HEK293 (cell line): ENCODE measurements around the gene N4BP3.

Source experiments
- EGR2 ChIP-seq: fragments of 450-650 bp; formaldehyde crosslinking; IDR thresholded peaks from 2 replicates; pipeline ENCODE4 v1.5.1; 2016; ENCODE audit warnings: low read depth, missing biosample characterization, missing genetic modification characterization
- GLIS2 ChIP-seq: fragments of 450-650 bp; formaldehyde crosslinking; IDR thresholded peaks from 2 replicates; pipeline ENCODE4 v1.5.1; 2016; ENCODE audit warnings: missing biosample characterization, missing genetic modification characterization
- HOXA7 ChIP-seq: sonication (generic); formaldehyde crosslinking; IDR thresholded peaks from 2 replicates; pipeline ENCODE4 v1.8.1; 2022; ENCODE audit warnings: missing genetic modification reagents, borderline replicate concordance
- IKZF3 ChIP-seq: fragments of 450-650 bp; IDR thresholded peaks from 2 replicates; pipeline ENCODE4 v1.5.0; 2018; ENCODE audit warnings: missing biosample characterization, mild to moderate bottlenecking, missing genetic modification characterization, moderate library complexity
- KLF1 ChIP-seq: fragments of 450-650 bp; formaldehyde crosslinking; IDR thresholded peaks from 2 replicates; pipeline ENCODE4 v1.5.1; 2016; ENCODE audit warnings: missing biosample characterization, missing genetic modification characterization
- KLF10 ChIP-seq: fragments of 450-650 bp; IDR thresholded peaks from 2 replicates; pipeline ENCODE4 v1.5.1; 2018; ENCODE audit warnings: missing biosample characterization, mild to moderate bottlenecking, missing genetic modification characterization
- KLF7 ChIP-seq: fragments of 450-650 bp; formaldehyde crosslinking; IDR thresholded peaks from 2 replicates; pipeline ENCODE4 v1.5.1; 2016; ENCODE audit warnings: missing biosample characterization, missing genetic modification characterization, borderline replicate concordance
- OSR2 ChIP-seq: fragments of 450-650 bp; formaldehyde crosslinking; IDR thresholded peaks from 2 replicates; pipeline ENCODE4 v1.5.1; 2016; ENCODE audit warnings: missing biosample characterization, missing genetic modification characterization
- SP2 ChIP-seq: fragments of 450-650 bp; formaldehyde crosslinking; IDR thresholded peaks from 2 replicates; pipeline ENCODE4 v1.5.1; 2016; ENCODE audit warnings: missing biosample characterization, missing genetic modification characterization
- SP7 ChIP-seq: fragments of 450-650 bp; formaldehyde crosslinking; IDR thresholded peaks from 2 replicates; pipeline ENCODE4 v1.5.1; 2016; ENCODE audit warnings: missing biosample characterization, missing genetic modification characterization
- TCF7L2 ChIP-seq: IDR thresholded peaks from 2 replicates; pipeline ENCODE4 v1.6.1; 2011; ENCODE audit warnings: low read depth, mild to moderate bottlenecking, inconsistent platforms, low read length, moderate library complexity, borderline replicate concordance
- ZNF24 ChIP-seq: fragments of 450-650 bp; formaldehyde crosslinking; IDR thresholded peaks from 2 replicates; pipeline ENCODE4 v1.5.1; 2016; ENCODE audit warnings: missing biosample characterization, missing genetic modification characterization
- ZNF555 ChIP-seq: fragments of 450-650 bp; formaldehyde crosslinking; conservative IDR thresholded peaks from 2 replicates; pipeline ENCODE4 v1.5.1; 2017; ENCODE audit warnings: missing biosample characterization, mild to moderate bottlenecking, missing genetic modification characterization, inconsistent platforms
- ZNF629 ChIP-seq: fragments of 450-650 bp; formaldehyde crosslinking; IDR thresholded peaks from 2 replicates; pipeline ENCODE4 v1.5.1; 2017; ENCODE audit warnings: missing biosample characterization, missing genetic modification characterization
- ZNF660 ChIP-seq: fragments of 450-650 bp; IDR thresholded peaks from 2 replicates; pipeline ENCODE4 v1.5.1; 2018; ENCODE audit warnings: missing biosample characterization, mild to moderate bottlenecking, missing genetic modification characterization
- ZNF76 ChIP-seq: fragments of 450-650 bp; formaldehyde crosslinking; IDR thresholded peaks from 2 replicates; pipeline ENCODE4; 2016; ENCODE audit warnings: low read depth, missing biosample characterization, missing genetic modification characterization, borderline replicate concordance
- ZSCAN23 ChIP-seq: fragments of 450-650 bp; formaldehyde crosslinking; IDR thresholded peaks from 2 replicates; pipeline ENCODE4 v1.5.1; 2016; ENCODE audit warnings: missing biosample characterization, missing genetic modification characterization
- ZXDB ChIP-seq: fragments of 450-650 bp; formaldehyde crosslinking; IDR thresholded peaks from 2 replicates; pipeline ENCODE4 v1.5.1; 2016; ENCODE audit warnings: missing biosample characterization, missing genetic modification characterization
- TF ChIP-seq, protein P1 (sequence below): fragments of 450-650 bp; formaldehyde crosslinking; IDR thresholded peaks from 2 replicates; pipeline ENCODE4 v1.5.1; 2016; ENCODE audit warnings: missing biosample characterization, missing genetic modification characterization
- TF ChIP-seq, protein P2 (sequence below): fragments of 450-650 bp; formaldehyde crosslinking; IDR thresholded peaks from 2 replicates; pipeline ENCODE4 v1.5.1; 2016; ENCODE audit warnings: missing biosample characterization, missing genetic modification characterization, borderline replicate concordance
- TF ChIP-seq, protein P3 (sequence below): fragments of 450-650 bp; formaldehyde crosslinking; IDR thresholded peaks from 2 replicates; pipeline ENCODE4 v1.5.1; 2016; ENCODE audit warnings: missing biosample characterization, missing genetic modification characterization
- TF ChIP-seq, protein P4 (sequence below): fragments of 450-650 bp; formaldehyde crosslinking; optimal IDR thresholded peaks from 2 replicates; pipeline ENCODE3; 2016; ENCODE audit warnings: missing biosample characterization, mild to moderate bottlenecking, missing genetic modification characterization
- TF ChIP-seq, protein P5 (sequence below): fragments of 450-650 bp; formaldehyde crosslinking; conservative IDR thresholded peaks from 2 replicates; pipeline ENCODE4 v1.5.1; 2016; ENCODE audit warnings: low read depth, missing biosample characterization, missing genetic modification characterization

The N4BP3 gene

DNA sequence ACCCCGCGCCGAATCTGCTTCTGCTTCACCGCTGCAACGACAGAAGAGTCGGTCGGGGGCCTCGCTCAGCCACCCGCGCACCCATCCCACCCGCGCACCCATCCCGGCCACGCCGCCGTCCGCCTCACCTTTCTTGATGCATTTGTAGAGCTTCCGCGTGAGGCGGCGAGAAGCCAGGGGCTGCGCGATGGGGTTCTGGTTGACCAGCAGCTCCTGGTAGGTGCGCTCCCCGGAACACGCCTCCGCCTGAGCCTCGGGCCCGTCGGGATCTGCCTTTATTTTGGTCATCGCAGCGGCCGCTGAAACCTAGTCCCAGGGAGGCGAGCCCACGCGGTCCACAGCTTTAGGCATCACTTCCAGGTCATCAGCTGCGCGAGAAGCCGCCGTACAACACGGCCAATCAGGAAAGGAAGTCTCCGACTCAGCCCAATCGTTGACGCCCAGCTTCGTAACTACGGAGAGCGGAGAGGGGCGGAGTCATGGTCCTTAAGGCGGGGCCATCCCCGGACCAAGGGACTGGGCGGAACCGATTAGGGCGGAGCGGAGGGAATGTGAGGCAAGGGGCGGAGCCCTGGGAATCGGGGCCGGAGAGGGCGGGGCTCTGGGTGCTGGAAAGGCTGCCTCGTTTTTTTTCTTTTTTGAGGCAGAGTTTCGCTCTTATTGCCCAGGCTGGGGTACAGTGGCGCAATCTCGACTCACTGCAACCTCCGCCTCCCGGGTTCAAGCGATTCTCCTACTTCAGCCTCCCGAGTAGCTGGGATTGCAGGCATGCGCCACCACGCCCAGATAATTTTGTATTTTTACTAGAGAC is 40.4 kb downstream of the N4BP3 start, which contains the start of gene NHP2 (continued):
- TF ChIP-seq, protein P1, sequence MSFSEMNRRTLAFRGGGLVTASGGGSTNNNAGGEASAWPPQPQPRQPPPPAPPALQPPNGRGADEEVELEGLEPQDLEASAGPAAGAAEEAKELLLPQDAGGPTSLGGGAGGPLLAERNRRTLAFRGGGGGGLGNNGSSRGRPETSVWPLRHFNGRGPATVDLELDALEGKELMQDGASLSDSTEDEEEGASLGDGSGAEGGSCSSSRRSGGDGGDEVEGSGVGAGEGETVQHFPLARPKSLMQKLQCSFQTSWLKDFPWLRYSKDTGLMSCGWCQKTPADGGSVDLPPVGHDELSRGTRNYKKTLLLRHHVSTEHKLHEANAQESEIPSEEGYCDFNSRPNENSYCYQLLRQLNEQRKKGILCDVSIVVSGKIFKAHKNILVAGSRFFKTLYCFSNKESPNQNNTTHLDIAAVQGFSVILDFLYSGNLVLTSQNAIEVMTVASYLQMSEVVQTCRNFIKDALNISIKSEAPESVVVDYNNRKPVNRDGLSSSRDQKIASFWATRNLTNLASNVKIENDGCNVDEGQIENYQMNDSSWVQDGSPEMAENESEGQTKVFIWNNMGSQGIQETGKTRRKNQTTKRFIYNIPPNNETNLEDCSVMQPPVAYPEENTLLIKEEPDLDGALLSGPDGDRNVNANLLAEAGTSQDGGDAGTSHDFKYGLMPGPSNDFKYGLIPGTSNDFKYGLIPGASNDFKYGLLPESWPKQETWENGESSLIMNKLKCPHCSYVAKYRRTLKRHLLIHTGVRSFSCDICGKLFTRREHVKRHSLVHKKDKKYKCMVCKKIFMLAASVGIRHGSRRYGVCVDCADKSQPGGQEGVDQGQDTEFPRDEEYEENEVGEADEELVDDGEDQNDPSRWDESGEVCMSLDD (tag by site-specific recombination), result peak; percentile 47; the same call in 1 of the 2 replicates
- no peak for TF ChIP-seq ZNF24 (tag by site-specific recombination)
- no peak for TF ChIP-seq ZSCAN23 (tag by site-specific recombination)
- peak; percentile 85 for TF ChIP-seq EGR2 (tag by site-specific recombination)
- TF ChIP-seq KLF1 (tag by site-specific recombination), result peak; percentile 90
- TF ChIP-seq, protein P2, sequence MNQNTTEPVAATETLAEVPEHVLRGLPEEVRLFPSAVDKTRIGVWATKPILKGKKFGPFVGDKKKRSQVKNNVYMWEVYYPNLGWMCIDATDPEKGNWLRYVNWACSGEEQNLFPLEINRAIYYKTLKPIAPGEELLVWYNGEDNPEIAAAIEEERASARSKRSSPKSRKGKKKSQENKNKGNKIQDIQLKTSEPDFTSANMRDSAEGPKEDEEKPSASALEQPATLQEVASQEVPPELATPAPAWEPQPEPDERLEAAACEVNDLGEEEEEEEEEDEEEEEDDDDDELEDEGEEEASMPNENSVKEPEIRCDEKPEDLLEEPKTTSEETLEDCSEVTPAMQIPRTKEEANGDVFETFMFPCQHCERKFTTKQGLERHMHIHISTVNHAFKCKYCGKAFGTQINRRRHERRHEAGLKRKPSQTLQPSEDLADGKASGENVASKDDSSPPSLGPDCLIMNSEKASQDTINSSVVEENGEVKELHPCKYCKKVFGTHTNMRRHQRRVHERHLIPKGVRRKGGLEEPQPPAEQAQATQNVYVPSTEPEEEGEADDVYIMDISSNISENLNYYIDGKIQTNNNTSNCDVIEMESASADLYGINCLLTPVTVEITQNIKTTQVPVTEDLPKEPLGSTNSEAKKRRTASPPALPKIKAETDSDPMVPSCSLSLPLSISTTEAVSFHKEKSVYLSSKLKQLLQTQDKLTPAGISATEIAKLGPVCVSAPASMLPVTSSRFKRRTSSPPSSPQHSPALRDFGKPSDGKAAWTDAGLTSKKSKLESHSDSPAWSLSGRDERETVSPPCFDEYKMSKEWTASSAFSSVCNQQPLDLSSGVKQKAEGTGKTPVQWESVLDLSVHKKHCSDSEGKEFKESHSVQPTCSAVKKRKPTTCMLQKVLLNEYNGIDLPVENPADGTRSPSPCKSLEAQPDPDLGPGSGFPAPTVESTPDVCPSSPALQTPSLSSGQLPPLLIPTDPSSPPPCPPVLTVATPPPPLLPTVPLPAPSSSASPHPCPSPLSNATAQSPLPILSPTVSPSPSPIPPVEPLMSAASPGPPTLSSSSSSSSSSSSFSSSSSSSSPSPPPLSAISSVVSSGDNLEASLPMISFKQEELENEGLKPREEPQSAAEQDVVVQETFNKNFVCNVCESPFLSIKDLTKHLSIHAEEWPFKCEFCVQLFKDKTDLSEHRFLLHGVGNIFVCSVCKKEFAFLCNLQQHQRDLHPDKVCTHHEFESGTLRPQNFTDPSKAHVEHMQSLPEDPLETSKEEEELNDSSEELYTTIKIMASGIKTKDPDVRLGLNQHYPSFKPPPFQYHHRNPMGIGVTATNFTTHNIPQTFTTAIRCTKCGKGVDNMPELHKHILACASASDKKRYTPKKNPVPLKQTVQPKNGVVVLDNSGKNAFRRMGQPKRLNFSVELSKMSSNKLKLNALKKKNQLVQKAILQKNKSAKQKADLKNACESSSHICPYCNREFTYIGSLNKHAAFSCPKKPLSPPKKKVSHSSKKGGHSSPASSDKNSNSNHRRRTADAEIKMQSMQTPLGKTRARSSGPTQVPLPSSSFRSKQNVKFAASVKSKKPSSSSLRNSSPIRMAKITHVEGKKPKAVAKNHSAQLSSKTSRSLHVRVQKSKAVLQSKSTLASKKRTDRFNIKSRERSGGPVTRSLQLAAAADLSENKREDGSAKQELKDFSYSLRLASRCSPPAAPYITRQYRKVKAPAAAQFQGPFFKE (tag by site-specific recombination), result no peak
- peak; percentile 83 for TF ChIP-seq ZNF629 (tag by site-specific recombination)
- TF ChIP-seq ZXDB (tag by site-specific recombination), result peak; percentile 71
- peak; percentile 41; the same call in 1 of the 2 replicates for TF ChIP-seq SP7 (tag by site-specific recombination)
- TF ChIP-seq HOXA7 (CRISPR knock-in tag), result no peak
- TF ChIP-seq GLIS2, result peak; percentile 85
- TF ChIP-seq, protein P3, sequence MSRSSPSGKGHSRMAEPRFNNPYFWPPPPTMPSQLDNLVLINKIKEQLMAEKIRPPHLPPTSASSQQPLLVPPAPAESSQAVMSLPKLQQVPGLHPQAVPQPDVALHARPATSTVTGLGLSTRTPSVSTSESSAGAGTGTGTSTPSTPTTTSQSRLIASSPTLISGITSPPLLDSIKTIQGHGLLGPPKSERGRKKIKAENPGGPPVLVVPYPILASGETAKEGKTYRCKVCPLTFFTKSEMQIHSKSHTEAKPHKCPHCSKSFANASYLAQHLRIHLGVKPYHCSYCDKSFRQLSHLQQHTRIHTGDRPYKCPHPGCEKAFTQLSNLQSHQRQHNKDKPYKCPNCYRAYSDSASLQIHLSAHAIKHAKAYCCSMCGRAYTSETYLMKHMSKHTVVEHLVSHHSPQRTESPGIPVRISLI (tag by site-specific recombination), result peak; percentile 96
- TF ChIP-seq SP2 (tag by site-specific recombination), result peak; percentile 100
- TF ChIP-seq TCF7L2, result no peak
- TF ChIP-seq KLF7 (tag by site-specific recombination), result peak; percentile 7; the same call in 1 of the 2 replicates
- peak; percentile 87 for TF ChIP-seq IKZF3
- TF ChIP-seq OSR2, result no peak
- TF ChIP-seq, protein P4, sequence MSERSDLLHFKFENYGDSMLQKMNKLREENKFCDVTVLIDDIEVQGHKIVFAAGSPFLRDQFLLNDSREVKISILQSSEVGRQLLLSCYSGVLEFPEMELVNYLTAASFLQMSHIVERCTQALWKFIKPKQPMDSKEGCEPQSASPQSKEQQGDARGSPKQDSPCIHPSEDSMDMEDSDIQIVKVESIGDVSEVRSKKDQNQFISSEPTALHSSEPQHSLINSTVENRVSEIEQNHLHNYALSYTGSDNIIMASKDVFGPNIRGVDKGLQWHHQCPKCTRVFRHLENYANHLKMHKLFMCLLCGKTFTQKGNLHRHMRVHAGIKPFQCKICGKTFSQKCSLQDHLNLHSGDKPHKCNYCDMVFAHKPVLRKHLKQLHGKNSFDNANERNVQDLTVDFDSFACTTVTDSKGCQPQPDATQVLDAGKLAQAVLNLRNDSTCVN, result peak; percentile 91
- TF ChIP-seq KLF10 (tag by site-specific recombination), result peak; percentile 70
- peak; percentile 59; the same call in 1 of the 2 replicates for TF ChIP-seq ZNF660
- TF ChIP-seq, protein P5, sequence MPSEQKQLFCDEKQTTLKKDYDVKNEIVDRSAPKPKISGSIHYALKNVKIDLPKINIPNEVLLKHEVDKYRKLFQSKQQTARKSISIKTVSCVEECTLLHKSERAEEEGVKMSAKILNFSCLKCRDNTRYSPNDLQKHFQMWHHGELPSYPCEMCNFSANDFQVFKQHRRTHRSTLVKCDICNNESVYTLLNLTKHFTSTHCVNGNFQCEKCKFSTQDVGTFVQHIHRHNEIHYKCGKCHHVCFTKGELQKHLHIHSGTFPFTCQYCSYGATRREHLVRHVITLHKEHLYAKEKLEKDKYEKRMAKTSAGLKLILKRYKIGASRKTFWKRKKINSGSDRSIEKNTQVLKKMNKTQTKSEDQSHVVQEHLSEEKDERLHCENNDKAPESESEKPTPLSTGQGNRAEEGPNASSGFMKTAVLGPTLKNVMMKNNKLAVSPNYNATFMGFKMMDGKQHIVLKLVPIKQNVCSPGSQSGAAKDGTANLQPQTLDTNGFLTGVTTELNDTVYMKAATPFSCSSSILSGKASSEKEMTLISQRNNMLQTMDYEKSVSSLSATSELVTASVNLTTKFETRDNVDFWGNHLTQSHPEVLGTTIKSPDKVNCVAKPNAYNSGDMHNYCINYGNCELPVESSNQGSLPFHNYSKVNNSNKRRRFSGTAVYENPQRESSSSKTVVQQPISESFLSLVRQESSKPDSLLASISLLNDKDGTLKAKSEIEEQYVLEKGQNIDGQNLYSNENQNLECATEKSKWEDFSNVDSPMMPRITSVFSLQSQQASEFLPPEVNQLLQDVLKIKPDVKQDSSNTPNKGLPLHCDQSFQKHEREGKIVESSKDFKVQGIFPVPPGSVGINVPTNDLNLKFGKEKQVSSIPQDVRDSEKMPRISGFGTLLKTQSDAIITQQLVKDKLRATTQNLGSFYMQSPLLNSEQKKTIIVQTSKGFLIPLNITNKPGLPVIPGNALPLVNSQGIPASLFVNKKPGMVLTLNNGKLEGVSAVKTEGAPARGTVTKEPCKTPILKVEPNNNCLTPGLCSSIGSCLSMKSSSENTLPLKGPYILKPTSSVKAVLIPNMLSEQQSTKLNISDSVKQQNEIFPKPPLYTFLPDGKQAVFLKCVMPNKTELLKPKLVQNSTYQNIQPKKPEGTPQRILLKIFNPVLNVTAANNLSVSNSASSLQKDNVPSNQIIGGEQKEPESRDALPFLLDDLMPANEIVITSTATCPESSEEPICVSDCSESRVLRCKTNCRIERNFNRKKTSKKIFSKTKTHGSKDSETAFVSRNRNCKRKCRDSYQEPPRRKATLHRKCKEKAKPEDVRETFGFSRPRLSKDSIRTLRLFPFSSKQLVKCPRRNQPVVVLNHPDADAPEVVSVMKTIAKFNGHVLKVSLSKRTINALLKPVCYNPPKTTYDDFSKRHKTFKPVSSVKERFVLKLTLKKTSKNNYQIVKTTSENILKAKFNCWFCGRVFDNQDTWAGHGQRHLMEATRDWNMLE, result peak; percentile 72
- TF ChIP-seq ZNF555 (tag by site-specific recombination), result no peak
- TF ChIP-seq ZNF76 (tag by site-specific recombination), result peak; percentile 64; the same call in 1 of the 2 replicates
